Measurements from ENCODE around the gene ZACN.
"Not testable (repeated sequence)": the region's sequence is repeated elsewhere in the genome, so short reads cannot be mapped to it uniquely, and the experiment has no call there.

ZACN gene

DNA sequence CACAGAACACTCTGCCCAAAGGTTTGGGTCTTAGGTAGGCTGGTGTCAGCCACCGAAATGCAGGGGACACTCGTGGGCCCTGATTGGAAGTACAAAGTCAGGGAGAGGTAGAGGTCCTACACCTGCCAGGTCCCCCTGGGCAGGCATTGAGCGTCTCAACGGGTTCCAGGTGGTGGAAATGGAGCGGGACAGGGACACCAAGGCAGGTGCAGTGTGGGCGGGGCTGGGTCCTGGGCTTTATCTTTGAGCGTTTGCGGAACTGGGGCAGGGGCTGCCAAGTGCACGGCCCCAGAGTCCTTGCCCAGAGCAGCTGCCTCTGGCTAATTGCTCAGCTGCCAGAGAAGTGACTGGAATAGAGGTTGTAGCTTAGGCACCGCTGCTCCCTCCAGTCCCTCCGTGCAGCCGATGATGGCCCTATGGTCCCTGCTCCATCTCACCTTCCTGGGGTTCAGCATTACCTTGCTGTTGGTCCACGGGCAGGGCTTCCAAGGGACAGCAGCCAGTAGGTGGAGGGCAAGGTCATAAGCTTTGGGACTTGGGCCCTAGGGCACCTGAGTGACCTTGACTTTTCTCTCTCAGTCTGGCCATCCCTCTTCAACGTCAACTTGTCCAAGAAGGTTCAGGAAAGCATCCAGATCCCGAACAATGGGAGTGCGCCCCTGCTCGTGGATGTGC, at the start of gene ZACN:
ZACN (plus strand) TSS at position 323 of the 675 bp plus-strand sequence; CDS start at position 406, 83 bp downstream.
- DNase-seq, result no peak

DNA sequence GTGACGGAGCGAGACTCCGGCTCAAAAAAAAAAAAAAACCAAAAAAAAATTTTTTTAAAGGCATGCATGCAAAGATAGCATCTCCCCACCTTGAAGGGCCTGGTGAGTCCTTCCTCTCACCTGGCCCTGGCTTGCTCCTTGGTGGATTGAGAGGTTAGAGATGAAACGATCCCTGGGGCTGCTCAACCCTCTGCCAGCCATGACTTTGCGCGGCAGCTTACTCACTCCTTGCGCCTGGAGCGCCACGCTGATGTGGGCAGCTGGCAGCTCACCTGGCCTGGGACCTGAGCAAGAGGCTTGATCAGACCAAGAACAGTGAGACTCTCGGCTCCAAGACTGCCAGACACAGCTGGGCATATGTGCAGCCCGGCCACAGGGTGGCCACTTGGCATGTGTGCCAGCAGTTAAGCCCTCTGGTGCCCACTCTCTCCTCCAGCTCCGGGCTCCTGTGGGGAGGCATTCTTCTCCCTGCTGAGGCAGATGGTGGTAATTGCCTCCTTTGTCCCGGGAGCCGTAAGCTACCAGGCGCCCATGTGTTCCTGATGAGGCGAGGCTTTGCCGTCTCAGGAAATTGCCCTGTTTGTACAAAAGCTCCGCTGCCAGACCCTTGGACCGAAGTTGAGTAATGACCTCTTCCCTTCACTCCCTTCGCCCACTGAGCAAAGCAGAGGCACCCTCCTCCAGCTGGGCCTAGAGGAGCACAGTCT, 46.8 kb upstream of the ZACN start:
- no peak for DNase-seq

DNA sequence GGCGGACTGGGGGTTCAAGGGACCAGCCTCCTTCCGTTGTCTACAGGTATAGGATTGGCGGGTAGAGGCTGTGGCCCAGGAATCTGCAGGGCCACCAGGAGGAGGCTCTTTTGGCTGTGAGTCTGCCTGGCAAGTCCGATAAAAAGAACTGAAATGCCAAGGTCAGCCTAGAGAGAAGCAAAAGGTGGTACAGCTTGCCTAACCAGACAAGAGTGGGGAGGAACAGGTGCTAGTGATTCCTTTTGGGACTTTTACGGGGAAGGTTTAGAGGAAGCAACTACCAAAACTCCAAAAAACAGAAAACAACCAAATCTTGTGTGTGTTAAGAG, 46.2 kb upstream of the ZACN start:
- no peak for DNase-seq

DNA sequence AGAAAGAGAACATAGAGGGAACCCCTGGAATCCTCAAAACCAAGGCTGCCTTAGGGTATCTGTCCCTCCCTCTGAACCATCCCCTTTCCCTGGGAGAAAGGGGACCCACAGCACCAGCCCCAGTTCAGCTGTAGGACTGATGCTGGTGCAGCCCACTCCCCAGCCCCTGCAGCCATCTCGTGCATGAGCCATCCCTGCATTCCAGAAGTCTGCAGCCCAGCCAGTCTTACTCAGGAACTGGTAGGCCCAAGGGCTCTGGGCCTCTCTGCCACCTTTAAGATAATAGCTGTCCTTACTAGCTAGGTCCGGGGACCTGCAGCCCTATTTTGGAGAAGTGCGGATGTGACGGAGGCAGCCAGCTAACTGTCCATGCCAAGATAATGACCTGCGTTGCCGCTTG, 45.8 kb upstream of the ZACN start:
- no peak for DNase-seq

DNA sequence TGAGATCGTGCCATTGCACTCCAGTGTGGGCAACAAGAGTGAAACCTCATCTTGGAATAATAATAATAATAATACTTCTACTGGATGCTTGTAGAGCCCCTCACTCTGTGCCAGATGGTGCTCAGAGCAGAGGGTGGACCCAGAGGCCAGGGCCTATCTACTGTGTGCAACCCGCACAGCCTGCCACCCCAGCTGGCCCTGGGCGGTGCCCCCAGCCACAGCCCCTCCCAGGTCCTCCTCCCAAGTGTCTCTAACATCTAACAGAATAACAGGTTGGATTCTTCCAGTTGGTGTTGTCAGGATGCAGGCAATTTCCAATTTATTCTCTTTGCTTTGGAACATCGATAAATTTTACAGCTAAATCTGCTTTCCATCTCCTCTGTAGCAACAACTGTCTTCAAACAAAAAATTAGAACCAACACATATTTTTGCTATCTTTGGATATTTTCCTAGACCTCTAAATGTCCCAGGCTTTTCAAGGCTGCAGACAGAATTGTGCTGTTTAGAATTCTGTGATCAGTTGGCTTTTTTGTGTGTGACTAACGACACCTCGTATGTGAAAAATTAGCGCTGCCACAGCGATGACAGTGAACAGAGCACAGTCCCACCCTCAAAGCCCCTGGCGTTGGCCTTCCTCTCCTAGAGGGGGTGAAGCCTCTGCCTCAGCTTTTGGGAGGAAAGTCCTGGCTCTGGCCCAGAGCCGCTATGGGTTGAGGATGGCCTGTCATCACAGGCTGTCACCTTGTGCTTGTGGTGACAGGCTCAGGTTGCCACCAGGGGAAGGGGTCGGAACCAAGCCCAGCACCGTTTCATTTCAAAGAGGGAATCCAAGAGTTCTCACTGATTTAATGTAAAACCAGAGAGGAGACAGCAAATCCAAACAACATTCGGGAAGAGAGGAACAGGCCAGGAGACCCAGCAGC, 44.3 kb upstream of the ZACN start:
- DNase-seq, result peak; percentile 23

DNA sequence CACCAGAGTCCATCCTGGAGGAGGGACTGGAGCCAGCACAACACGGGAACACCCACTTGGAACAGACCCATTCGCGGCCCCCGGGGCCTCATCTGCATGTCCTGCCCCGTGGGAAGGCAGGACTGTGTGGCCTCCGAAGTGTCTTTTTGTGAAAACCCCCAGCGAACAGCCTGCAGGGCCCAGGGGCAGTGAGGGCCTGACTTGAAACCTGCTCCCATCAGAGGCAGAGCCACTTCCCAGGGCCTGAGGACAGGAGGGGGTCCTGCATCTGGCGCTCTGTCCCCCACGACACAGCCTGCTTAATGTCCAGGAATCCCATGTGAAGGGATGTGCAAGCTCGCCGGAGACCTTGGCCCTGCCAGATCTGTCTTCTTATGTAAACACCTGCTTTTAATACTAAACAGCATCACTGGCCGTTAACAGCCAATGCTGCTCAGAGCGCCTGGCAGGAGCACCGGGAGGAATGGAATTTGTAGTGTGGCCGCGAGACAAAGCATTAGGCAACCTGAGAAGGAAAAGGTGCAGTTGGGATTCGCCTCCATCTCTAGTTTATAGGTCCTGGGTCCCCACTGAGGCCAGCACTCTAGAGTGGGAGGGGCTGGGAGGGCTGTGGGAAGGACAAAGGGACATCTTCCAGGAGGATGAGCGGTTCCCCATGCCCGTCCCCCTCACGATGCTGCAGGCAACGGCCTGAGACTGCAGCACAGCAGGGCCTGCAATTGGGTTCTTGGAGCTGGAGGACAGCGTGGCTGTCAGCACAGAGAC, 42.3 kb upstream of the ZACN start:
- no peak for DNase-seq

DNA sequence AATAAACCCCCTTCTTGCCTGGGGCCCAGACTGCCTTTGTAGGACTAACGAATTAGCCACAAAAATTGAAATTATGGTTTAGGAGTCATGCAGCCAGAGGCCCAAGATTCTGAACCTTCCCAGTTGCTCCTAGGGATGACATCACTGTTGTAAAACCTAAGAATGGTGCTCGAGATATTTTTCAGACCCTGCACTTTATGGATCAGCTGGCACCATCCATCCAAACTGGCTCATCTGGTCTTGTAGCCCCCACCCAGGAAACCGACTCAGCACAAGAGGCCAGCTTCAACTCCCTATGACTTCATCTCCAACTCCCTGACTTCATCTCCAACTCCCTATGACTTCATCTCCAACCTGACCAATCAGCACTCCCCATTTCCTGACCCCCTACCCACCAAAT, 40.9 kb upstream of the ZACN start:
- peak; percentile 21 for DNase-seq

DNA sequence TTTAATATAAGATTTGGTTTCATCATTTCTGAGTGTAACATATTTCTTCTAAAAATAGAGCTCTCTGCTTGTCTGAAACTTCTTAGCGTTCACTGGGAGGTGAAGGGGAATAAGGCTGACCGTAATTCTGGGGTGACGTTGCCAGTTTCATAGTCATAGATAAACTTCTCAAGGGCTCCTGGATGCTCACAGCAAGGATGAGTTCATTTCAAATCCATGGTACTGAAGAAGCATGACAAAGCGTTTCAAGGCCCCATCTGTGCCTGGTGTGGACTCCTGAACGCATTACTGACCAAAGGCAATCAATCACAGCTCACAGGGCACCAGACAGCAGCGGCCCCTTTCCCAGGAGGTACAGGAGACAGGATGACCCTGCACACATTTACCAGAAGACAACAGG, 39.9 kb upstream of the ZACN start:
- DNase-seq, result peak; percentile 11

DNA sequence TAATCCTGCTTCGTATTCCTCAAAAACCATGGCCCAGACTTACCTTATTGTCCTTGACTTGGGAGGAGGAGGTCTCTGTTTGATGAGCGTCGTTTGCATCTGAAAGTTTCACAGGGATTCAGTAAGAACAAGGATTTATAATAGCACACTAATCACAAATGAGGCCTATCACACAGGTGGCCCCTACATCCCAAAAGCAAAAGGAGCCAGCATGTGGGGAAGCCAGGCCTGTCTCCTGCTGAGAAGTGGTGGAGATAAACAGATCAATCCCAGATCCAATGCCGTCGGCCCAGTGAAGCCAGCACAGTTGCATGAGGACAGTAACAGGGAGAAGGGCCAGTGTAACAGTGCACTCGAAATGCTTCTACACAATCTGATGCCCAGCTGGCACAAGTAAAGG, 38.6 kb upstream of the ZACN start:
- no peak for DNase-seq

DNA sequence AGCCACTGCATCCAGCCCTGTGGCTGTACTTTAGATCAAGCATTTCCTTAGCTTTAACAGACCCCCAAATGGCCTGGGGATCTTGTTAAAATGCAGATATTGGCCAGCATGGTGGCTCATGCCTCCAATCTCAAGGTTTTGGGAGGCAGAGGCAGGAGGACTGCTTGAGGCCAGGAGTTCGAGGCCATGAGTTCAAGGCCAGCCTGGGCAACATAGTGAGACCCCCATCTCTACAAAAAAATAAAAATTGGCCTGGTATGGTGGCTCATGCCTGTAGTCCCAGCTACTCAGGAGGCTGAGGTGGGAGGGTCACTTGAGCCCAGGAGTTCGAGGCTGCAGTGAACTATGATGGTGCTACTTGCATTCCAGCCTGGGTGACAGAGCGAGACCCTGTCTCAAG, 36.1 kb upstream of the ZACN start:
- not testable (repeated sequence) for DNase-seq

DNA sequence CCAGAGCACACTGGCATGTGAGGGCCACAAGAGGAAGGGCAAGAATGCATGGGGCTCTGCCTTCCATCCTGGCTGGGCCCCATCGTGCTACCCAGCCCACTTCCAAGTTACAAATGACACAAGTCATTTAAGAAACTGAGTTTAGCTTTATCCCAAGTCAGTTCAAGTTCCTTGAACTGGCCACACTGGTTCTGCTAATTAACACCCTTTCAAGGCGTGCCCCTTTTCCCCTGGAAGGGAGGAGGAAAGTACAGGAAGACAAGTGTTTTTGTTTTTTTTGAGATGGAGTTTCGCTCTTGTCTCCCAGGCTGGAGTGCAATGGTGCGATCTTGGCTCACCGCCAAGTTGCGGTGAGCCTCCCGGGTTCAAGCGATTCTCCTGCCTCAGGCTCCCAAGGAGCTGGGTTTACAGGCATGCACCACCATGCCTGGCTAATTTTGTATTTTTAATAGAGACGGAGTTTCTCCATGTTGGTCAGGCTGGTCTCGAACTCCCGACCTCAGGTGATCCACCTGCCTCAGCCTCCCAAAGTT, 34.4 kb upstream of the ZACN start:
- not testable (repeated sequence) for DNase-seq

DNA sequence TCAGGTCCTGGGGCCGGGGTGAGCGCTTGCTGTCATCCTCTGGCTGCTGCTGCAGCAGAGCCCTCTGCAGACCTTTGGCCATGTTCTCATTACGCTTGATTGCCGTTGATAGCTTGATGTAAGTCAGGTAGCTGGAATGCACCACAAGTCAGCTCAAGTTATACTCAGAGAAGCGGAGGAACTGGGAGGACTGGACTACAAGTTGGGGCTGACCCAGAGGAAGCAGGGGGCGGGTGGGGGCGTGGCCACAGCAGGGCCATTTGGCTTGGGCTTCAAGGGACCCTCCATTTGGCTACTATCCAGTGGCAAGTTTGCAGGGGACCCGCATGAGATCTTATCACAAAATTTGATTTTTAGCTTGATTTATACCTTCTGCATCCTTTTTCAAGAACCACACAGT, 32.9 kb upstream of the ZACN start:
- DNase-seq, result no peak

DNA sequence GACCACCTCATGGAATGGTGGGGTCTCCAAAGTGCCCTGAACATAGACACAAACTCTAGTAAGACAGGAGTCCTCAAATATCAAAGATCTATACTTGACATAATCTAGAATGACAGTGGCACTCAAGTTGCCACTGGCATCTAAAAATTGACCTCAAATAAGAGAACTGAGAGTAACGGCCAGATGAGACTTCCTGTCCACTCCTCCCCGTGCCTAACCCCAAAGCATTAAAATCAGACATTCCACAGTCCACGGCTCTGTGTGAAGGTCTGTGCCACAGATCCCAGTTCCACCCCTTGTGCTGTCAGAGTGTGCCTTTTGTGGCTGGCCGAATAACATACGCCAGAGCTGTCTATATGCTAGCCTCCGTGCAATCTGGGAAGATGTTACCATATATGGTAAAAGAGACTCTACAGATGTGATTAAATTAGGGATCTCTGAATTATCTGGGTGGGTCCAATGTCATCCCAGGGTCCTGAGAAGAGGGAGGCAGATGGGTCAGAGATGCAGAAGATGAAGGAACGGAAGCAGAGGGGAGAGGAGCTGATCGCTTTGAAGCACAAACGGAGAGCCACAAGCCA, 30.9 kb upstream of the ZACN start:
- DNase-seq, result no peak

DNA sequence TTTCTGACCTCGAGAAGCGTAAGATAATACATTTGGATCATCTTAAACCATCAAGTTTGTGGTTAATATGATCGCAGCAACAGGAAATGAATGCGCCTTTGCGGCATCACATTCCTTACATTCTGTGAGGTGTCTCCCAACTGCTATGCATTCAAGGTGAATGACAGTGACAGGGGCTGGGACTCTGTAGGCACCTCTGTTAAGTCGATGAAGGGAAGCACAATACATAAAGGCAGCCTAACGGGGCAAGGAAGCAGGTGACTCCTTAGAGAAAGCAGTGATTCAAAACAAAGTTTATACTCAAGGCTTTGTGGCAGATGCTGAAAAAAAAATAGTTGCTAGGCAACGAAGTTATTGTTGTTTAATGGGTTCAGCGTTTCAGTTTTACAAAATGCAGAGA, 30.3 kb upstream of the ZACN start:
- DNase-seq, result peak; percentile 69

DNA sequence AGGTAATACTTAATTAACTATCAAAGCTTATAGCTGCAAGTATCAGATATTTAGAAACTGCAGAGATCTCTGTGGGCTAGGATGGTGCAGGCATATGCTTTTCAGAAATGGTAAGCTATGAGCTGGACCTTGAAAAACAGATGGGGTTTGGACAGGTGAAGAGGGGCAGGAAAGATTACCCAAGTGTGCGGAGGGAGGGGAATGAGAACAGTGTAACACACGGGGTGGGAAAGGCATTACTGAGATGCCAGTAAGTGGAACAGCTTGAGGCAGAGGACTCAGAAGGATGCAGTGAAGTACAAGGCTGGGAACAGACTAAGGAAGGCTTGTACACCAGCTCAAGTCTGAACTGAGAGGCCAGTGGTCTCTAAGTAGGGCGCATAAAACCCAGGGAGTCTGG, 29.7 kb upstream of the ZACN start:
- DNase-seq, result no peak

DNA sequence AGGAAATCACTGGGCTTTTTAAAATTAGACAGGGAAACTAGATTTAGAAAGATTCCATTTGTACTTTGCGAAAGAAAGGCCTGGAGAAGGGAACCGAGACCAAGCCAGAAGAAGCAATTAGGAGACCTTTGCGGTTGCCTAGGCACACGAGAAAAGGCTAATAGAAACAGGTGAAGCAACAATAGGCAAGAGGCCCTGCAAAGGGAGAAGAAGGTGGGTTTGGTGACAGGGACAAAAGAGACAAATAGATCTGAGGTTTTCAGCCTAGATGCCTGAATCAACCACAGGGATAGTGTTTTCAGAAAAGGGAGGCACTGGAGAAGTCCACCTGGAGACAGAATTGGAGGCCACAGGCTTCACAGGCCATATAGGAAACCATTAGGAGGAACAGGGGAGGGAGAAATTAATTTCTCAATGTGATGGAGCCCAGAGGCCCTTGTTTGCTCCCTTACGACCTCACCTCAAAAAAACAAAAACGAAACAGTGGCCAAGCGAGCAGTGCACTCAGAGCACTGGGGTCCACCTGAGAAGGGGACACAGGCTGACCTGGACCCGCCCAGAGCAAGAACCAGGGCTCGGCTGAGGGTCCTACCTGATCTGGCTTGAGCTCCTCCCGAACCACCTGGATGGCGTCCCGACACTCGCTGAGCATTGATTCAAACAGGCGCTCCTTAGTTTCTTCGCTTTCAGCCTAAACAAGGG, 29.0 kb upstream of the ZACN start:
- DNase-seq, result no peak

DNA sequence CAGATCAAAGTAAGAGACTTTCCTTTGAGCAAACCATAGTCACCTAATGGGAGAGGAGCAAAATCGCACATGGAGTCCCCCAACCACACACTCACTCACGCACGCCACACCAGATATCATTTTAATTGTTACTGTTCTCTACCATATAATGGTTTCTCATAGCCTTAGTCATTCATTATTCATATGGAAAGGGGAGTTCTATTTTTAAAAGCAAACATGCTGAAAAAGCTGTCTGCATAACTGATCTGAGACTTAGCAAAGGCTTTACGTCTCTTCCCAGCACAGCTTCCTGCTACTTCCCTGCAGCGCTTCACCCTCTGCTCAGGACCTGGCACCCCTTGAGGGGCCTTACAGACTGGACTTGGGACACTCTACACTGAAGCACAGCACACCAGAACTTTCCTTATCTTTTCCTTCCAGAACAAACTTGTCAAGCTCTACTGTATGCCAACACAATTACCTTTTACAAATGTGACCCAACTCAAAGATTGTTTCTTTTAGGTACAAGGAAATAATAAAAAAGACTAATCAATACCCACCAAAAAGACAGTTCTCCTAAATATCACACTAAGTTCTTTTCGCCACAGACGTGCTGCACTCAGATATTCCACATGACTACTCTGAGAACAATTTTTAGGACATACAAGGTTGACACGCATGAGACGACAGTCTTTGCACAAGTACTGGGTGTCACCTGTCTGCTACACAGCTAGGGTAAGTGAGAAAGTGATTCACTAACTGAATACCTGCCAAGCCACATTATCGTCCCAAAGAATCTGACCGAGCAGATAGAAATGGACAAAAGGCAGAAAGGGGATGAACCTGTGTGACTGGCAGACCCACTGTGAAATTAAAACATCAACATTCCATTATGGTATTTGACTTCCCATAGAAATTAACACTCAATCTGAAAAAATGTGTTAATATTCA, 28.2 kb upstream of the ZACN start:
- DNase-seq, result peak; percentile 12

DNA sequence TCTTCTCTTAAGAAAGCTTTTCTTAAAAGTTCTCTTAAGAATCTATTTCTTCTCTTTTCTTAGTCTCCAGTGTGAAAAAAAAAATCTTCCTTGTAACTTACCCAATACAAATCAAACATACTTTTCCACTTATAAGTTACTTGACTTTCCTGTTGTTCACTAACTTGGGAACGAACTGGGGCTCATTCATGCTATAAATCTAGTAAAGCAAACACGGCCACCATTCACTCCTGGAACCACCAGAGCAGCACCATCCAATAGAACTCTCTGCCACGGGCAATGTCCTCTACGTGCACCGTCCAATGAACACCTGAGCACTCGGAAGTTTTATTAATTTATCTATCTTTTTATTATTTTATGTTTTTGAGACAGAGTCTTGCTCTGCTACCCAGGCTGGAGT, 27.4 kb upstream of the ZACN start:
- DNase-seq, result no peak

DNA sequence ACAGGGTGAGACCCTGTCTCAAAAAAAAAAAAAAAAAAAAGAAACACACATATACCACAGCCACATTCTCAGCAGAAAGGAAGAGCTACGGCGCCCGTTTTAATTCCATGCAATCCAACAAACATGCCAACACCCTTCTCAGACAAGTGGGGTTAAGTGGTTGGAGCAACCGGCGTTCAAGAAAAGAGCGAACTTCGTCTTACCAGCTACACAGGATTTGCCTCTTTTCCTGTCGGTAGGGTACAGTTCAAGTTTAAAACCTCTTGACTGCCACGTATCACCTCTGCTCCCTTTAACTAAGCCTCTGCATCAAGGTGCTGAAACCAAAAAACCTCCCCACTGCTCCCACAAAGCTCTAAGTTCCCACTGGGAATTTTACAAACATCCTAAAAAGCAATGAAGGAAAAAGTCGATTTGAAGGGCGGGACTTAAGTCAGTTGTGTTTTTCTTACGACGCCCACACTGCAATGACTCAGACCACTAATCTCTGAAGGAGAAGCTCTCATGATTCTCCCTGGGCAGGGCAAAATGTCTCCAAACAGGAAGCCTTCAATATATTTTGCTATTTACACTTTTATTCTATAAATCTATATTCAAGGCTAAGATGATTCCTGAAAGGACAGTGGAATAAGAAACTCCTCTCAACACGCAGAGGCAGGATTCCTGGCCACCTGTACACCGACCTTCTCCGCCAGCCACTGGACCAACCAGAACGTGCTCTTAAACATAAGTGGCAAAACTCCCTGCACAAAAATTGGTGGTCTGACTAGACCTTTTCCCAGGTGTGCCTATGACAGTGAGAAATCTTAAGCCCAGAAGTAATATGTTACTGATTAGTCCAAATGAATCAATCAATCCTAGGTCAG, 25.5 kb upstream of the ZACN start:
- DNase-seq, result peak; percentile 57

DNA sequence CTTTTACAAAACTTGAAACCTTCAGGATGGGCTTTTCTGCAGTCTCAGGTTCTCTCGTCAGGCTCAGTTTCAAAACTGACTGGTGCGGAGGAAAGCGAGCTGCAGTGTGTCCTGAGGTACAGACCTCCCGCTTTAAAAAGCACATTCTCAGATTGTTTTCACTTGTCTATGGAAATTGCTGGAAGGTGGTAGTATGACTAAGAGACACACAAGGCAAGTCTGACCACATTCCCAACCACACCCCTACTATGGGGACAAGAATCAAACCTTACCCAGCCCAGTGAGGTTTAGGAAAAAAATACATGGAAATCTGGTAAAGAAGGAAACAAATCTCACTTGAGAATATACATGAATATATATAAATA, 24.9 kb upstream of the ZACN start:
- peak; percentile 26 for DNase-seq
